Endothelial cell of umbilical vein (primary cell): ENCODE data around the gene SLC22A23.

Experiments
- CTCF ChIP-seq, 2 donors: IDR thresholded peaks; 1 replicate in 1 of 2; 2 replicates in 1 of 2; pipeline ENCODE4 v1.5.1; 2011; ENCODE audit warnings: low read length in 2 of 2, mild to moderate bottlenecking in 2 of 2, moderate library complexity in 2 of 2, control low read depth in 1 of 2, inconsistent platforms in 1 of 2, low read depth in 1 of 2; ENCODE audit not compliant: insufficient read depth in 1 of 2; ENCODE audit errors: extremely low read depth in 1 of 2
- EZH2 ChIP-seq: IDR thresholded peaks from 2 replicates; pipeline ENCODE4 v1.6.1; 2012; ENCODE audit warnings: borderline replicate concordance, low read depth, mild to moderate bottlenecking, moderate library complexity, low read length, inconsistent platforms; ENCODE audit not compliant: severe bottlenecking
- FOS ChIP-seq: IDR thresholded peaks from 2 replicates; pipeline ENCODE4 v1.6.1; 2011; ENCODE audit warnings: mild to moderate bottlenecking, low read length, moderate library complexity, borderline replicate concordance; ENCODE audit not compliant: insufficient read depth
- MAX ChIP-seq: IDR thresholded peaks from 2 replicates; pipeline ENCODE4 v1.6.1; 2011; ENCODE audit not compliant: insufficient read depth, insufficient read length
- MYC ChIP-seq: IDR thresholded peaks from one replicate; pipeline ENCODE4 v1.6.1; 2011; ENCODE audit warnings: mild to moderate bottlenecking, low read depth, low read length
- POLR2A ChIP-seq: IDR thresholded peaks from 2 replicates; pipeline ENCODE4 v1.6.1; 2012; ENCODE audit warnings: low read depth, mild to moderate bottlenecking, control low read depth, low read length
- POLR2AphosphoS5 ChIP-seq: IDR thresholded peaks from 2 replicates; pipeline ENCODE4 v1.6.1; 2012; ENCODE audit warnings: low read depth, mild to moderate bottlenecking, control low read depth, low read length, moderate library complexity; ENCODE audit not compliant: insufficient read depth

DNA sequence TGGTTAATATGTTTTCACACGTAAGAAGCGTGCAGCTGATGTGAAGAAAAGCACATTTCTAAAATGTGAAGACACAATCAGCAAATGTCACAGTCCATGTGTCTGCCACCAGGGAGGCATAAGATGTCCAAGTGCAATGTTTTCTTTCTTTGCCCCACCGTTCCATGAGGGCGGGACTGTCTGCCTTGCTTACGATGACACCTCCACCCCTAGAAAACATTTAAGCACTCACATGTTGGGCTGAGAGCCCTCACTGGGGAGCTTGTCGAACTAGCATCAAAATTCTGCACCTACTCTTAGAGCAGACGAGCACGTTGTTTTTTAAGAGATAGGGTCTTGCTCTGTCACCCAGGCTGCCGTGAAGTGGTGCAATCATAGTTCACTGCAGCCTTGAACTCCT, 140.5 kb downstream of the SLC22A23 start:
- TF ChIP-seq CTCF (IDR thresholded peaks at IDR 0.05; ENCODE audit: extremely low read depth in 1 of 2, insufficient read depth in 1 of 2, low read depth in 1 of 2, low read length in 2 of 2) (no peak), FOS (no peak), POLR2A (no peak), EZH2 (no peak), MAX (no peak), MYC (no peak), POLR2AphosphoS5 (no peak)
